Measurements from ENCODE around the gene CCL16. TPM values are rescaled to one million over a fixed set of nuclear protein-coding genes. Genes with fewer than 3 reads are reported as not detected.

CCL16 gene
- total RNA-seq, 1 donor, result not detected

DNA sequence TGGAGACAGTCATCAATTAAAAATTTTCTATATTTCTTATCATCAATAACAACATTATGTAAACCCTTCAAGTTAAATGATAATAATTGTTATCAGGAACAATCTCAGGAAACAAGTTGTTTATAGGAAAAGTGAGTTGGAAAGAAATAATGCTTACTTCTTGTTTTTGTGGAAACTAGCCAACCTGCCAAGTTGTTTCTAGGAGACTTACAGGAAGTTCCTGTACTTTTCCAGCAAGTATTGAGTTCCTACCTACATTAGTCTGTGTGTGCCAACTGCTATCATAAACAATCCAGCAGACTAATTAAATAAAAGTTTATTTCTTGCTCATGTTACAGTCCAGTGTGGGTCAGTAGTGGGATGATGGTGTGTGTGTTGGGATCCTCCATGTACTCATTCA lies 6.9 kb upstream of the CCL16 start:
- Histone ChIP-seq H3K9me3 (ENCODE audit: low read depth, low read length) (no peaks in the 10 kb centered on the region), H3K4me1 (ENCODE audit: insufficient read depth, low read length) (no peaks in the 10 kb centered on the region), H4K20me1 (ENCODE audit: insufficient read depth, low read length) (no peaks in the 10 kb centered on the region), H3K27me3 (ENCODE audit: insufficient read depth, low read length) (peaks cover 3% of the 10 kb centered on the region), H3K36me3 (ENCODE audit: insufficient read depth, low read length) (no peaks in the 10 kb centered on the region), H3K27ac (ENCODE audit: low read depth, low read length) (no peak overlapping the region), H3K4me2 (ENCODE audit: insufficient read depth, low read length) (no peak overlapping the region), H2AFZ (ENCODE audit: low read length) (no peak overlapping the region), H3K4me3 (ENCODE audit: insufficient read depth, low read length) (no peak overlapping the region), H3K79me2 (ENCODE audit: insufficient read depth, low read length) (no peaks in the 10 kb centered on the region)
- no peak for DNase-seq (ENCODE audit: insufficient read length, low spot score, missing footprints)
- TF ChIP-seq, protein P1, sequence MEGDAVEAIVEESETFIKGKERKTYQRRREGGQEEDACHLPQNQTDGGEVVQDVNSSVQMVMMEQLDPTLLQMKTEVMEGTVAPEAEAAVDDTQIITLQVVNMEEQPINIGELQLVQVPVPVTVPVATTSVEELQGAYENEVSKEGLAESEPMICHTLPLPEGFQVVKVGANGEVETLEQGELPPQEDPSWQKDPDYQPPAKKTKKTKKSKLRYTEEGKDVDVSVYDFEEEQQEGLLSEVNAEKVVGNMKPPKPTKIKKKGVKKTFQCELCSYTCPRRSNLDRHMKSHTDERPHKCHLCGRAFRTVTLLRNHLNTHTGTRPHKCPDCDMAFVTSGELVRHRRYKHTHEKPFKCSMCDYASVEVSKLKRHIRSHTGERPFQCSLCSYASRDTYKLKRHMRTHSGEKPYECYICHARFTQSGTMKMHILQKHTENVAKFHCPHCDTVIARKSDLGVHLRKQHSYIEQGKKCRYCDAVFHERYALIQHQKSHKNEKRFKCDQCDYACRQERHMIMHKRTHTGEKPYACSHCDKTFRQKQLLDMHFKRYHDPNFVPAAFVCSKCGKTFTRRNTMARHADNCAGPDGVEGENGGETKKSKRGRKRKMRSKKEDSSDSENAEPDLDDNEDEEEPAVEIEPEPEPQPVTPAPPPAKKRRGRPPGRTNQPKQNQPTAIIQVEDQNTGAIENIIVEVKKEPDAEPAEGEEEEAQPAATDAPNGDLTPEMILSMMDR (IDR thresholded peaks at IDR 0.05; ENCODE audit: extremely low read depth, low read depth, low read length), result no peak

DNA sequence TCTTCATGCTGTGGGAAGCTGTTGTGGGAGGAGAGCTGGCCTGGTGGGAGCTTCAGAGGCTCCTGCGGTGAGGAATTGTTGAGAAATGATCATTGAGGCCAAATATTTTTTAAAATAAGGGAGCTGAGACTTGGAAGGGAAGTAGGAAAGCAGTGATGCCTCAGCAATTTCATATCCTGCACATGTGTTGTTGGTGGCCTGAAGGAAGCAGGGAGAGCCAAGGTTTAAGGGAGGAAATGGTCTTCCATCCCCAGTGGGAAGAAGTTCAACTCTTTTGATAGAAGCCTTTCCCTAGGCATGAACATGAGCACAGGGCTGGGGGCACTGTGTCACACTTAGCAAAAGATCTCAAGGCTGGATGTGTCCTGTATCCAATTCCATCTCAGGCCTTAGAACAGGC lies 5.3 kb upstream of the CCL16 start, which contains the start of gene CCL14:
Gene CCL14, minus strand, starts transcription at position 87 of the 400 bp plus-strand sequence. Its CDS starts 80 bp downstream, at position 7.
- no peaks in the 10 kb centered on the region for H3K36me3 ChIP-seq (ENCODE audit: insufficient read depth, low read length)
- peaks cover 3% of the 10 kb centered on the region for H3K27me3 ChIP-seq (ENCODE audit: insufficient read depth, low read length)
- H3K4me1 ChIP-seq (ENCODE audit: insufficient read depth, low read length), result no peaks in the 10 kb centered on the region
- H3K27ac ChIP-seq (ENCODE audit: low read depth, low read length), result no peak within 1 kb of the TSS
- H3K79me2 ChIP-seq (ENCODE audit: insufficient read depth, low read length), result no peaks in the 10 kb centered on the region
- H3K9me3 ChIP-seq (ENCODE audit: low read depth, low read length), result no peaks in the 10 kb centered on the region
- no peak within 1 kb of the TSS for H3K4me2 ChIP-seq (ENCODE audit: insufficient read depth, low read length)
- no peaks in the 10 kb centered on the region for H4K20me1 ChIP-seq (ENCODE audit: insufficient read depth, low read length)
- DNase-seq (ENCODE audit: insufficient read length, low spot score, missing footprints), result no peak
- TF ChIP-seq, protein P1 (IDR thresholded peaks at IDR 0.05; ENCODE audit: extremely low read depth, low read depth, low read length), result no peak
- H2AFZ ChIP-seq (ENCODE audit: low read length), result no peak within 1 kb of the TSS
- no peak within 1 kb of the TSS for H3K4me3 ChIP-seq (ENCODE audit: insufficient read depth, low read length)

DNA sequence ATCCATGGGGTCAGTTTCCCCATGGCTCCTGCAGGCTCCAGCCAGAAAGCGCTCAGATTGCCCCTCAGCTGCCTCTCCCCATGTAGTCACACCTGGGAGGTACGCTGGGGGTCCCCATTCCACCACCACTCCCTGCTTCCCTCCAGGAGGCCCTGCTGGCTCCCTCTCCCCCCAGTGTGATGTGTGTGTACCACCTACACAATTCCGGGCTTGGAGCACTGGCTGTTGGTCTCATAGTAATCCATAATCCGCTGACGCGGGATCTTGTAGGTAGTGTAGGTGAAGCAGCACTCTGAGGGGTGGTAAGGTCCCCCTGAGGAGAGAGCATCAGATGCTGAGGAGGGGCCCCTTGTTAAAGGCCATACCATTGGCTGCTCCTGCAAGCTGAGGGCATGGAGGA lies 2.8 kb upstream of the CCL16 start:
- H3K4me1 ChIP-seq (ENCODE audit: insufficient read depth, low read length), result no peaks in the 10 kb centered on the region
- H2AFZ ChIP-seq (ENCODE audit: low read length), result no peak overlapping the region
- H3K4me2 ChIP-seq (ENCODE audit: insufficient read depth, low read length), result no peak overlapping the region
- no peaks in the 10 kb centered on the region for H3K79me2 ChIP-seq (ENCODE audit: insufficient read depth, low read length)
- H3K27ac ChIP-seq (ENCODE audit: low read depth, low read length), result no peak overlapping the region
- no peaks in the 10 kb centered on the region for H4K20me1 ChIP-seq (ENCODE audit: insufficient read depth, low read length)
- no peaks in the 10 kb centered on the region for H3K36me3 ChIP-seq (ENCODE audit: insufficient read depth, low read length)
- no peak overlapping the region for H3K4me3 ChIP-seq (ENCODE audit: insufficient read depth, low read length)
- no peaks in the 10 kb centered on the region for H3K9me3 ChIP-seq (ENCODE audit: low read depth, low read length)
- peaks cover 7% of the 10 kb centered on the region for H3K27me3 ChIP-seq (ENCODE audit: insufficient read depth, low read length)
- no peak for DNase-seq (ENCODE audit: insufficient read length, low spot score, missing footprints)
- TF ChIP-seq, protein P1 (IDR thresholded peaks at IDR 0.05; ENCODE audit: extremely low read depth, low read depth, low read length), result no peak

DNA sequence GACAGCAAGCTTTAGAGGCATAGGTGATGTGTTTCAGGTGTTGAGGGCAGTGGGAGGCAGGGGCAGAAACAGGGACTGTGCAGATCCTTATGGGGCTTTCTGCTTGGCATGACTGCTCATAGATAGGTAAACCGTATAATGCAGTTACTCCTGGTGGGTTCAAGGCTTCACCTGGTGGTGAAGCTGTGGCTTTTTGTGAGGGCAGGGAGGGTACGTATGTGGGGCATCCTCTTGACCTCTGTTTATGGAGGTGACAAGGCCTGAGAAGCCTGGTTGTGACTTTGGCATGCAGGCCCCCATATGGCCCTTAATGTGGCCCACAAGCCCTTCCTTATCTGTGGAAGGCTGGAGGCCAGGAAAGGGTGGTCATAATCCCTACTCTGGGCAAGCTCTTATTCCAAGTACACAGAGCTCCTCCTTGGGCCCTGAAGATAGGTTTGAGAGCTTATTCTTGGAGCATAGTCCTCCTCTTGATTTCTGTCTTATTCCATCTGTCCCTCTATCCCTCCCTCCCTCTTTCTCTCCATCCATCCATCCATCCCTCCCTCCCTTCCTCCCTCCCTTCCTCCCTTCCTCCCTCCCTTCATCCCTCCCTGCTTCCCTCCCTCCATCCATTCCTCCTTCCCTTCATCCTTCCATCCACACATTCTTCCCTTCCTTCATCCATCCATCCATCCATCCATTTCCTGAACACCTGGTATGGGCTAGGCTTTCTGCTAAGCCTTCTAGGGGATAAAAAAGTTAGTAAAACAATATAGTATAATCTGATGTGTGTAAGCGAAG lies 1.3 kb upstream of the CCL16 start:
- no peak overlapping the region for H3K4me3 ChIP-seq (ENCODE audit: insufficient read depth, low read length)
- no peaks in the 10 kb centered on the region for H3K4me1 ChIP-seq (ENCODE audit: insufficient read depth, low read length)
- no peak overlapping the region for H3K4me2 ChIP-seq (ENCODE audit: insufficient read depth, low read length)
- H3K27me3 ChIP-seq (ENCODE audit: insufficient read depth, low read length), result peaks cover 7% of the 10 kb centered on the region
- H3K79me2 ChIP-seq (ENCODE audit: insufficient read depth, low read length), result no peaks in the 10 kb centered on the region
- H2AFZ ChIP-seq (ENCODE audit: low read length), result no peak overlapping the region
- H4K20me1 ChIP-seq (ENCODE audit: insufficient read depth, low read length), result no peaks in the 10 kb centered on the region
- no peaks in the 10 kb centered on the region for H3K36me3 ChIP-seq (ENCODE audit: insufficient read depth, low read length)
- no peak overlapping the region for H3K27ac ChIP-seq (ENCODE audit: low read depth, low read length)
- TF ChIP-seq, protein P1 (IDR thresholded peaks at IDR 0.05; ENCODE audit: extremely low read depth, low read depth, low read length), result no peak
- H3K9me3 ChIP-seq (ENCODE audit: low read depth, low read length), result no peaks in the 10 kb centered on the region
- DNase-seq (ENCODE audit: insufficient read length, low spot score, missing footprints), result no peak
